Tongue (tissue), 3 donors: Measurements from ENCODE around the gene CSAD. TPM values are rescaled to one million over a fixed set of nuclear protein-coding genes. Genes with fewer than 3 reads are reported as not detected.
"Not testable (repeated sequence)": the region's sequence is repeated elsewhere in the genome, so short reads cannot be mapped to it uniquely, and the experiment has no call there.

ENCODE experiments used
- DNase-seq: peaks from one replicate; pipeline ENCODE4 v3.0.0-alpha.2; 2015
- small RNA-seq: library from RNA; depleted of rRNA; stranded (forward); fragments of <200 nt; gene quantifications from one replicate; pipeline ENCODE3, GENCODE V24; 2014; ENCODE audit warnings: low replicate concordance
- total RNA-seq: library from RNA; depleted of rRNA; stranded (reverse); fragments of >200 nt; gene quantifications from one replicate; pipeline ENCODE4 v1.2.3, GENCODE V29; 2014

CSAD gene
- total RNA-seq, 1 donor from 2014 or later = 22.2 TPM

GRCh38 chr12:53143355-53143754 is 37.4 kb downstream of the CSAD start:
- no peak for DNase-seq

- no peak for DNase-seq
These were observed 47.0 kb downstream of the CSAD start for GRCh38 chr12:53133722-53134121.

- no peak for DNase-seq
These were observed 48.9 kb downstream of the CSAD start for GRCh38 chr12:53131844-53132243.

- no peak for DNase-seq
These were observed 51.8 kb downstream of the CSAD start for GRCh38 chr12:53128780-53129569.

- no peak for DNase-seq
These were observed 53.6 kb downstream of the CSAD start for GRCh38 chr12:53127169-53127568.

GRCh38 chr12:53124352-53124723 is 56.4 kb downstream of the CSAD start:
- no peak for DNase-seq

GRCh38 chr12:53123578-53124351 is 57.0 kb downstream of the CSAD start:
- no peak for DNase-seq

- DNase-seq = no peak
These were observed 57.7 kb downstream of the CSAD start for GRCh38 chr12:53122961-53123468.

GRCh38 chr12:53120685-53121525 is 59.8 kb downstream of the CSAD start:
- no peak for DNase-seq

- DNase-seq = no peak
These were observed 61.9 kb downstream of the CSAD start for GRCh38 chr12:53118751-53119300.

- peak; percentile 79 for DNase-seq
These were observed 64.7 kb downstream of the CSAD start for GRCh38 chr12:53115891-53116648.

GRCh38 chr12:53115112-53115890 is 65.4 kb downstream of the CSAD start:
- peak; percentile 32 for DNase-seq

- DNase-seq = no peak
These were observed 66.8 kb downstream of the CSAD start for GRCh38 chr12:53113951-53114350.

- DNase-seq = no peak
These were observed 67.5 kb downstream of the CSAD start for GRCh38 chr12:53113136-53113705.

- not testable (repeated sequence) for DNase-seq
These were observed 68.3 kb downstream of the CSAD start for GRCh38 chr12:53112431-53112830.

Small RNAs within 50 kb of the gene (small RNA-seq; reads per million reads assigned to genes)
- not detected for gene HIGD1AP1
- not detected for gene RNU6-333P

Other genes with a start within 250 kb of the CSAD start
- gene KRT18, start 231.8 kb downstream of the CSAD start, total RNA-seq = 57.1 TPM
- 789 TPM for gene EIF4B, start 174.5 kb downstream of the CSAD start, total RNA-seq
- gene TNS2, start 130.9 kb downstream of the CSAD start, total RNA-seq = 44.4 TPM
- gene SPRYD3, start 101.5 kb downstream of the CSAD start, total RNA-seq = 30.3 TPM
- gene IGFBP6, start 83.3 kb downstream of the CSAD start, total RNA-seq = 251 TPM
- gene SOAT2, start 77.4 kb downstream of the CSAD start, total RNA-seq = not detected
- gene ZNF740, start 203 bp downstream of the CSAD start, total RNA-seq = 16.8 TPM
- 1.2 TPM for gene ITGB7, start 26.3 kb upstream of the CSAD start, total RNA-seq
- gene RARG, start 51.3 kb upstream of the CSAD start, total RNA-seq = 47.1 TPM
- 8.9 TPM for gene ESPL1, start 87.4 kb upstream of the CSAD start, total RNA-seq
- 300 TPM for gene PFDN5, start 114.6 kb upstream of the CSAD start, total RNA-seq
- 29.5 TPM for gene MYG1, start 118.8 kb upstream of the CSAD start, total RNA-seq
- 46.0 TPM for gene AAAS, start 140.7 kb upstream of the CSAD start, total RNA-seq
- not detected for gene SP7, start 155.4 kb upstream of the CSAD start, total RNA-seq
- gene SP1, start 199.3 kb upstream of the CSAD start, total RNA-seq = 53.1 TPM
- not detected for gene AMHR2, start 242.9 kb upstream of the CSAD start, total RNA-seq